Stimulated activated CD4-positive, alpha-beta T cell treated with anti-CD3 and anti-CD28 coated beads, Interleukin-12 subunit alpha, Interleukin-12 subunit beta, amount 100 ng/mL, for 48 hours (primary cell): Measurements from ENCODE around the gene CCDC93.

Experiments
- DNase-seq, 3 donors: peaks; one replicate each; pipeline ENCODE4 v3.0.0-alpha.2; 2020; ENCODE audit warnings: low read depth in 2 of 3, low spot score in 1 of 3

Gene CCDC93

GRCh38 chr2:117918608-117919007 lies 95.3 kb downstream of the CCDC93 start:
- no peak for DNase-seq

DNA sequence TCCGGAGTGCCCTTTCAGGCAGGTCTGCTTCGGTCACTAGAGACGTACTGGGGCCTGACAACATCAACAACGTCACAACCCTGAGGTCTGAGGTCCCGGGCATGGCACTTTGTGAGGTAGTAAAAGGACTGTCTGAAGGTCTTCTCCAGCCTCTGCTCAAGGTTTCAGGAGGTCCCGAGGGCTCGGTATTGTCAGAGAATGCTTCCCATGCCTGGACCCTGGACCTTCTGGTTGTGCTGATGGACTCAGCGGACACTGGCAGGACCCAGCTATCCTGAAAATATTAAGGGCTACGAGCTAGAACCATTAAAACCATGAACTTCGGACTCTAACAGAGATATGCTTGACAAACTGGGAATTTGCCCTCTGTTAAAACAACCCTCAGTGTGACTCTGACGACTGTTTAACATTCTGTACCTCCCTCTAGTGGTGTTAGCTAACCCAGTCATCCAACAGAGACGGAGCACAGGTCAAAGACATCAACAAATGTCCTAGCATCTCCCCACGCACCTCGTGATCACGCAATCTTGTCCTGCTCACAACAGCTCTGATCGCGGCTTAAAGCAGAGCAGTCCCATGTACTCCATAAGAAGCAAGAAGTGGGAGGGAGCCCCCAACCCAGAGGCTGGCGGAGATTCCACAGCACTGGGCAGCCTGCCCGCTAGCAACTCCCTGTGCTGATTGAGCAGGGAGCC lies 96.5 kb downstream of the CCDC93 start:
- DNase-seq = no peak

DNA sequence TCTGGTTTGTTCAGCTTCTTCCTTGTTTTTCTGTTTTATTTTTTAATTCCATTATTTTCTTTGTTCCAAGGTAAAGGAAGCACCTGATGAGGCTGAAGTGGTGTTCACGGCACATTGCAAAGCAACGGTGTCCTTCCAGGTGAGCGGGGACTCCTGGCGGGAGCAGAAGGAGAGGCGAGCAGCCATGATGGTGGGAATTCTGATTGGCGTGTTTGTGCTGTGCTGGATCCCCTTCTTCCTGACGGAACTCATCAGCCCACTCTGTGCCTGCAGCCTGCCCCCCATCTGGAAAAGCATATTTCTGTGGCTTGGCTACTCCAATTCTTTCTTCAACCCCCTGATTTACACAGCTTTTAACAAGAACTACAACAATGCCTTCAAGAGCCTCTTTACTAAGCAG lies 110.9 kb downstream of the CCDC93 start:
- DNase-seq = no peak

GRCh38 chr2:117888897-117889296 lies 125.0 kb downstream of the CCDC93 start:
- no peak for DNase-seq

DNA sequence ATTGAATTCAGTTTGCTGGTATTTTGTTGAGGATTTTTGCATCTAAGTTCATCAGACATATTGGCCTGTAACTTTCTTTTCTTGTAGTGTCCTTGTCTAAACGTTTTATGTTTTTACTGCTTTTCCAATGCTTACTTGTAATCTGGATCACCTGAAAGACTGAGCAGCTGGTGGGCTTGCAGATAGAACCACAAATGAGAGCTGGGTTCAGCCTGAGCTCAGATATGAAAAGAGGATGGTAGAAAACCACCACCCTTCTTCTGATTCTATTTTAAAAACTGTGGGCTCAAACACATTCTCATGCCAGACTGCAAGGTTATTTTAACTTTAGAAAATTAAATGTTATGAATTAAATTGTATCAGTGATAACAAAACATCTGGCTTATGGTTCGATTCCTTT lies 128.6 kb downstream of the CCDC93 start:
- no peak for DNase-seq

DNA sequence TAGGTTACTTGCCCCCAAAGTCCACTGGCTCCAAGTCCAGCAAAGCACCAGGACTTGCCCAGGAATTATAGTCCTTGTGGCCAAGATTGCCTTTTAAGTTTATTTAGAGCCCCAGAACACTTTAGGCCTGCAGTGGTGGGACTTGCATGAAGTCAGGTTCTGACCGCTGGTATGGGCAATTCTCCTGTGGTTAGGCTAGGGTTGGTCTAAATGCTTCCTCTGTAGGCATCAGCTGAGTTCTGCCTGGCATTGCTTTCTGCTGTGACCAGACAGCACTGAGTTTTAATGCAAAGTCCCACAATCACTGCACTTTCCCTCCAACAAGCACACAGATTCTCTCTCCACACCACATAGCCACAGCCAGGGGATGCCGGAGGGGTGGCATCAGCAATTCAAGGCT lies 134.9 kb downstream of the CCDC93 start:
- DNase-seq = no peak

GRCh38 chr2:117875786-117876185 lies 138.1 kb downstream of the CCDC93 start:
- no peak for DNase-seq
